ENCODE results near the gene PCDHGA3. TPM values are rescaled to one million over a fixed set of nuclear protein-coding genes. Genes with fewer than 3 reads are reported as not detected.
"Not testable (repeated sequence)": the region's sequence is repeated elsewhere in the genome, so short reads cannot be mapped to it uniquely, and the experiment has no call there.

Gene PCDHGA3
- total RNA-seq, 1 experiment from 2014 or later: 0.14 TPM

- not testable (repeated sequence) for DNase-seq (ENCODE audit: low read depth)
These were observed 2.4 kb downstream of the PCDHGA3 start for GRCh38 chr5:141346017-141346416.

- peak; percentile 32 for DNase-seq (ENCODE audit: low read depth)
These were observed 6.4 kb downstream of the PCDHGA3 start, which contains the start of gene PCDHGB1 for GRCh38 chr5:141349917-141350619. Gene PCDHGB1 (plus strand): TSS chr5:141350099. CDS start chr5:141350261, 162 bp downstream.

GRCh38 chr5:141351591-141351990 lies 8.0 kb downstream of the PCDHGA3 start:
- DNase-seq (ENCODE audit: low read depth): no peak

- no peak for DNase-seq (ENCODE audit: low read depth)
These were observed 11.4 kb downstream of the PCDHGA3 start, which contains the start of gene PCDHGA4 for GRCh38 chr5:141354900-141355469. Gene PCDHGA4 (plus strand): TSS chr5:141355021. CDS start chr5:141355108, 87 bp downstream.

GRCh38 chr5:141355641-141356040 lies 12.0 kb downstream of the PCDHGA3 start:
- no peak for DNase-seq (ENCODE audit: low read depth)

- DNase-seq (ENCODE audit: low read depth): no peak
These were observed 12.5 kb downstream of the PCDHGA3 start for GRCh38 chr5:141356133-141356532.

GRCh38 chr5:141356950-141357349 lies 13.3 kb downstream of the PCDHGA3 start:
- no peak for DNase-seq (ENCODE audit: low read depth)

GRCh38 chr5:141359790-141360426 lies 16.3 kb downstream of the PCDHGA3 start, which contains the start of gene PCDHGB2:
Gene PCDHGB2 (plus strand): TSS chr5:141359994. CDS start chr5:141360136, 142 bp downstream.
- peak; percentile 30 for DNase-seq (ENCODE audit: low read depth)

GRCh38 chr5:141360685-141361084 lies 17.1 kb downstream of the PCDHGA3 start:
- DNase-seq (ENCODE audit: low read depth): no peak

- no peak for DNase-seq (ENCODE audit: low read depth)
These were observed 19.1 kb downstream of the PCDHGA3 start for GRCh38 chr5:141362719-141363118.

- no peak for DNase-seq (ENCODE audit: low read depth)
These were observed 20.5 kb downstream of the PCDHGA3 start, which contains the start of gene PCDHGA5 for GRCh38 chr5:141363952-141364660. Gene PCDHGA5 (plus strand): TSS chr5:141364162. CDS start chr5:141364331, 169 bp downstream.

- no peak for DNase-seq (ENCODE audit: low read depth)
These were observed 22.6 kb downstream of the PCDHGA3 start for GRCh38 chr5:141366016-141366896.

- DNase-seq (ENCODE audit: low read depth): peak; percentile 55
These were observed 26.6 kb downstream of the PCDHGA3 start, which contains the start of gene PCDHGB3 for GRCh38 chr5:141369994-141370848. Gene PCDHGB3 (plus strand): TSS chr5:141370242. CDS start chr5:141370395, 153 bp downstream.

GRCh38 chr5:141371572-141372475 lies 28.2 kb downstream of the PCDHGA3 start:
- DNase-seq (ENCODE audit: low read depth): no peak

- DNase-seq (ENCODE audit: low read depth): peak; percentile 24
These were observed 30.2 kb downstream of the PCDHGA3 start, which contains the start of gene PCDHGA6 for GRCh38 chr5:141373673-141374317. Gene PCDHGA6 (plus strand): TSS chr5:141373891. CDS start chr5:141374084, 193 bp downstream.

- DNase-seq (ENCODE audit: low read depth): no peak
These were observed 31.0 kb downstream of the PCDHGA3 start for GRCh38 chr5:141374627-141375026.

- DNase-seq (ENCODE audit: low read depth): not testable (repeated sequence)
These were observed 32.0 kb downstream of the PCDHGA3 start for GRCh38 chr5:141375444-141376155.

Measured in HT1080 (cell line).